HepG2 (cell line): ENCODE measurements around the gene TTF2. TPM values are rescaled to one million over a fixed set of nuclear protein-coding genes. Genes with fewer than 3 reads are reported as not detected.

Source experiments
- AGO1 ChIP-seq: fragments of 200-400 bp; formaldehyde crosslinking; IDR thresholded peaks from 2 replicates; pipeline ENCODE4 v1.6.1; 2017; ENCODE audit warnings: mild to moderate bottlenecking, low read depth, low read length, moderate library complexity; ENCODE audit not compliant: poor library complexity, severe bottlenecking
- ATM ChIP-seq: fragments of 450-650 bp; IDR thresholded peaks from 2 replicates; pipeline ENCODE4 v1.7.1; 2017; ENCODE audit warnings: mild to moderate bottlenecking, borderline replicate concordance
- DNMT3B ChIP-seq: conservative IDR thresholded peaks from 2 replicates; pipeline ENCODE4 v1.6.1; 2016; ENCODE audit warnings: missing biosample characterization, control low read depth
- DR1 ChIP-seq: sonication (generic); formaldehyde crosslinking; IDR thresholded peaks from 2 replicates; pipeline ENCODE4 v1.8.0; 2021; ENCODE audit warnings: mild to moderate bottlenecking, missing genetic modification reagents, inconsistent platforms
- PRDM4 ChIP-seq: sonication (generic); formaldehyde crosslinking; IDR thresholded peaks from 2 replicates; pipeline ENCODE4 v1.9.0; 2021; ENCODE audit warnings: missing genetic modification reagents, borderline replicate concordance
- PRPF4 ChIP-seq: fragments of 200-400 bp; formaldehyde crosslinking; IDR thresholded peaks from 2 replicates; pipeline ENCODE4 v1.6.1; 2016; ENCODE audit warnings: low read length, low read depth; ENCODE audit not compliant: poor library complexity, severe bottlenecking
- RORA ChIP-seq: sonication (generic); formaldehyde crosslinking; IDR thresholded peaks from 2 replicates; pipeline ENCODE4 v1.5.0; 2020; ENCODE audit warnings: mild to moderate bottlenecking, missing genetic modification reagents, moderate library complexity
- SETDB1 ChIP-seq: sonication (generic); formaldehyde crosslinking; IDR thresholded peaks from 2 replicates; pipeline ENCODE4 v1.5.1; 2020; ENCODE audit warnings: missing genetic modification reagents, mild to moderate bottlenecking, borderline replicate concordance
- SKIL ChIP-seq: sonication (generic); formaldehyde crosslinking; IDR thresholded peaks from 2 replicates; pipeline ENCODE4 v1.8.0; 2022; ENCODE audit warnings: missing genetic modification reagents, mild to moderate bottlenecking, moderate library complexity, borderline replicate concordance
- SOX5 ChIP-seq: IDR thresholded peaks from 2 replicates; pipeline ENCODE4 v1.6.1; 2016; ENCODE audit warnings: borderline replicate concordance
- U2AF2 ChIP-seq: fragments of 200-400 bp; formaldehyde crosslinking; IDR thresholded peaks from 2 replicates; pipeline ENCODE4 v1.6.1; 2017; ENCODE audit warnings: low read depth, mild to moderate bottlenecking, low read length
- ZNF557 ChIP-seq: sonication (generic); formaldehyde crosslinking; IDR thresholded peaks from 2 replicates; pipeline ENCODE4 v1.4.0; 2020; ENCODE audit warnings: missing genetic modification reagents
- ZSCAN30 ChIP-seq: sonication (generic); formaldehyde crosslinking; IDR thresholded peaks from 2 replicates; pipeline ENCODE4 v1.5.0; 2020; ENCODE audit warnings: mild to moderate bottlenecking, missing genetic modification reagents
- polyA plus RNA-seq, 8 experiments: library from polyadenylated mRNA; depleted of rRNA in 3 of 8; stranded (reverse) in 7 of 8; unstranded in 1 of 8; fragments of >200 nt; fragmentation: Illumina TruSeq in 4 of 8; extraction: Trizol in 4 of 8; gene quantifications; 2 replicates each; pipeline versions ENCODE4 v1.2.1 to v1.2.3, GENCODE V29; 2011 to 2016; ENCODE audit warnings: low read depth in 4 of 8, missing spikeins in 1 of 8, mixed read lengths in 1 of 8; ENCODE audit not compliant: insufficient read depth in 1 of 8
- total RNA-seq, 5 experiments: library from RNA; depleted of rRNA; stranded (reverse); fragments of >200 nt; fragmentation: Illumina TruSeq; extraction: Trizol; gene quantifications; 2 replicates each; pipeline ENCODE4 v1.2.3, GENCODE V29; 2016; ENCODE audit warnings: low read depth in 1 of 5
- TF ChIP-seq, protein P1 (sequence below): sonication (generic); formaldehyde crosslinking; IDR thresholded peaks from 2 replicates; pipeline ENCODE4 v1.4.0; 2020; ENCODE audit warnings: missing genetic modification reagents
- TF ChIP-seq, protein P2 (sequence below): sonication (generic); formaldehyde crosslinking; IDR thresholded peaks from 2 replicates; pipeline ENCODE4 v1.8.1; 2023; ENCODE audit warnings: missing genetic modification reagents, inconsistent platforms, borderline replicate concordance
- TF ChIP-seq, protein P3 (sequence below): sonication (generic); formaldehyde crosslinking; IDR thresholded peaks from 2 replicates; pipeline ENCODE4 v1.4.0; 2020; ENCODE audit warnings: missing genetic modification reagents, borderline replicate concordance
- TF ChIP-seq, protein P4 (sequence below): sonication (generic); formaldehyde crosslinking; IDR thresholded peaks from 2 replicates; pipeline ENCODE4 v1.5.1; 2020; ENCODE audit warnings: missing genetic modification reagents, mild to moderate bottlenecking, borderline replicate concordance

Gene TTF2
- total and polyA plus RNA-seq, 2 of the 13 experiments (the other 11 are each of a cell fraction or from before 2014, with no cell fraction given) = 12.8 to 48.9 TPM

DNA sequence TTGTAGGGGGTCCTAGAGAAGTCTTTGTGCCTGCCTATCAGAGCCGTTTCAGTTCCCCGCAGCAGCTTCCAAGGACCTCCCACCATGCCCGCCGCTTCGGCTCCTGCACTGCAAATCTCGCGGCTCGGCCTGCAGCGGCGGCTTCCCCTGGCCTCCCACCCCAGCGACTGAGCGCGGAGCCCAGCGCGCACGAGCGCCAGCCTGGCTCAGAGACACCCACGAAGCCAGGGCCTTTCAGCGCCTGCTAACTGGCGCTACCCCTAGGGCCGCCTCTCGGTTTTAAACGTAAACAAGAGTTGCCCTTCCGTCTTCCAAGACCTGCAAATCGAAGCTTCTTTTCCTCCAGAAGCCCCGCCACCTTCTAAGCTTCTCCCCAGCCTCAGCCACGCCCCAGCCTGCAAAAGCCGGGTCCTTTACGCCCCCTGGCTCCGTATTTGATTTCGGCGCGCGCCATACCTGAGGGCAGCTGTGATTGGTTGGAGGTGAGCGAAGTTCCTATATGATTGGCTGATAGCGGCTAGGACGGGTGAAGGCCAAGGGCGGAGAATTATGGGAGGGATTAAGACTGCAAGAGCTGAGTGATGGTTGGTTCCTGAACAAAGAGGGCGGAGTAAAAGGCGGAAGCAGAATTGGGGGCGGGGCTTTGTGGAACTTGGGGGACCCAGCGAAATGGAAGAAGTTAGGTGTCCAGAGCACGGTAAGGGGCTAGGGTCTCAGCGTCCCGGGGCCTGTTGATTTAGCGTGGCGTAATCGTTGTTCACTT, at the start of gene TTF2 (continued):
- TF ChIP-seq SOX5 (CRISPR knock-in tag) (no peak), RORA (CRISPR knock-in tag) (no peak), AGO1 (no peak), U2AF2 (no peak), SETDB1 (CRISPR knock-in tag) (no peak), PRDM4 (no peak), DNMT3B (CRISPR knock-in tag) (no peak), DR1 (CRISPR knock-in tag) (no peak), PRPF4 (no peak), ZNF557 (CRISPR knock-in tag) (no peak), ZSCAN30 (no peak), SKIL (CRISPR knock-in tag) (0 out of 2 replicates have a peak, but pooled peaks have one; percentile 21), ATM (no peak)
- TF ChIP-seq, protein P1, sequence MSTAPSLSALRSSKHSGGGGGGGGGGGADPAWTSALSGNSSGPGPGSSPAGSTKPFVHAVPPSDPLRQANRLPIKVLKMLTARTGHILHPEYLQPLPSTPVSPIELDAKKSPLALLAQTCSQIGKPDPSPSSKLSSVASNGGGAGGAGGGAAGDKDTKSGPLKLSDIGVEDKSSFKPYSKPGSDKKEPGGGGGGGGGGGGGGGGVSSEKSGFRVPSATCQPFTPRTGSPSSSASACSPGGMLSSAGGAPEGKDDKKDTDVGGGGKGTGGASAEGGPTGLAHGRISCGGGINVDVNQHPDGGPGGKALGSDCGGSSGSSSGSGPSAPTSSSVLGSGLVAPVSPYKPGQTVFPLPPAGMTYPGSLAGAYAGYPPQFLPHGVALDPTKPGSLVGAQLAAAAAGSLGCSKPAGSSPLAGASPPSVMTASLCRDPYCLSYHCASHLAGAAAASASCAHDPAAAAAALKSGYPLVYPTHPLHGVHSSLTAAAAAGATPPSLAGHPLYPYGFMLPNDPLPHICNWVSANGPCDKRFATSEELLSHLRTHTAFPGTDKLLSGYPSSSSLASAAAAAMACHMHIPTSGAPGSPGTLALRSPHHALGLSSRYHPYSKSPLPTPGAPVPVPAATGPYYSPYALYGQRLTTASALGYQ (CRISPR knock-in tag) = no peak
- TF ChIP-seq, protein P2, sequence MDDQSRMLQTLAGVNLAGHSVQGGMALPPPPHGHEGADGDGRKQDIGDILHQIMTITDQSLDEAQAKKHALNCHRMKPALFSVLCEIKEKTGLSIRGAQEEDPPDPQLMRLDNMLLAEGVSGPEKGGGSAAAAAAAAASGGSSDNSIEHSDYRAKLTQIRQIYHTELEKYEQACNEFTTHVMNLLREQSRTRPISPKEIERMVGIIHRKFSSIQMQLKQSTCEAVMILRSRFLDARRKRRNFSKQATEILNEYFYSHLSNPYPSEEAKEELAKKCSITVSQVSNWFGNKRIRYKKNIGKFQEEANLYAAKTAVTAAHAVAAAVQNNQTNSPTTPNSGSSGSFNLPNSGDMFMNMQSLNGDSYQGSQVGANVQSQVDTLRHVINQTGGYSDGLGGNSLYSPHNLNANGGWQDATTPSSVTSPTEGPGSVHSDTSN (CRISPR knock-in tag) = no peak
- TF ChIP-seq, protein P3, sequence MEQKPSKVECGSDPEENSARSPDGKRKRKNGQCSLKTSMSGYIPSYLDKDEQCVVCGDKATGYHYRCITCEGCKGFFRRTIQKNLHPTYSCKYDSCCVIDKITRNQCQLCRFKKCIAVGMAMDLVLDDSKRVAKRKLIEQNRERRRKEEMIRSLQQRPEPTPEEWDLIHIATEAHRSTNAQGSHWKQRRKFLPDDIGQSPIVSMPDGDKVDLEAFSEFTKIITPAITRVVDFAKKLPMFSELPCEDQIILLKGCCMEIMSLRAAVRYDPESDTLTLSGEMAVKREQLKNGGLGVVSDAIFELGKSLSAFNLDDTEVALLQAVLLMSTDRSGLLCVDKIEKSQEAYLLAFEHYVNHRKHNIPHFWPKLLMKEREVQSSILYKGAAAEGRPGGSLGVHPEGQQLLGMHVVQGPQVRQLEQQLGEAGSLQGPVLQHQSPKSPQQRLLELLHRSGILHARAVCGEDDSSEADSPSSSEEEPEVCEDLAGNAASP (CRISPR knock-in tag) = no peak
- TF ChIP-seq, protein P4, sequence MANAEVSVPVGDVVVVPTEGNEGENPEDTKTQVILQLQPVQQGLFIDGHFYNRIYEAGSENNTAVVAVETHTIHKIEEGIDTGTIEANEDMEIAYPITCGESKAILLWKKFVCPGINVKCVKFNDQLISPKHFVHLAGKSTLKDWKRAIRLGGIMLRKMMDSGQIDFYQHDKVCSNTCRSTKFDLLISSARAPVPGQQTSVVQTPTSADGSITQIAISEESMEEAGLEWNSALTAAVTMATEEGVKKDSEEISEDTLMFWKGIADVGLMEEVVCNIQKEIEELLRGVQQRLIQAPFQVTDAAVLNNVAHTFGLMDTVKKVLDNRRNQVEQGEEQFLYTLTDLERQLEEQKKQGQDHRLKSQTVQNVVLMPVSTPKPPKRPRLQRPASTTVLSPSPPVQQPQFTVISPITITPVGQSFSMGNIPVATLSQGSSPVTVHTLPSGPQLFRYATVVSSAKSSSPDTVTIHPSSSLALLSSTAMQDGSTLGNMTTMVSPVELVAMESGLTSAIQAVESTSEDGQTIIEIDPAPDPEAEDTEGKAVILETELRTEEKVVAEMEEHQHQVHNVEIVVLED (CRISPR knock-in tag) = no peak
